Endothelial cell of umbilical vein (primary cell): ENCODE data around the gene ZNF154. TPM values are rescaled to one million over a fixed set of nuclear protein-coding genes. Genes with fewer than 3 reads are reported as not detected.

Source experiments
- Bru-seq: library from RNA; stranded (reverse); fragments of 400-500 nt; gene quantifications from one replicate; lab custom pipeline; 2021; lab: Mats Ljungman, UMichigan
- BruChase-seq, 2 experiments: library from RNA; stranded (reverse); fragments of 400-500 nt; gene quantifications; one replicate each; lab custom pipeline; 2021; lab: Mats Ljungman, UMichigan
- BruUV-seq: library from RNA; stranded (reverse); fragments of 400-500 nt; replicated peaks from 2 replicates; lab custom pipeline; 2021; lab: Mats Ljungman, UMichigan
- CTCF ChIA-PET: fragments of 300-600, 350-600 bp; sonication (Branson Sonifier 250); formaldehyde crosslinking; loops from one replicate; lab custom pipeline; 2021; ENCODE audit warnings: antibody characterized with exemption, inconsistent platforms; lab: Charles Lee
- POLR2A ChIA-PET: fragments of 300-600, 350-600 bp; sonication (Branson Sonifier 250); formaldehyde crosslinking; loops from one replicate; lab custom pipeline; 2021; ENCODE audit warnings: antibody characterized with exemption, inconsistent platforms; lab: Charles Lee
- DNase-seq: peaks from one replicate; pipeline ENCODE4 v3.0.0-alpha.2; 2011; ENCODE audit warnings: low read depth, low spot score
- FAIRE-seq: peaks from 2 replicates; lab custom pipeline; 2011; peaks lifted over from hg19 to GRCh38; lab: Jason Lieb, UNC
- H2AFZ ChIP-seq: 2 replicates; pipeline ENCODE4 v1.6.0; 2012; ENCODE audit warnings: low read depth, low read length, control low read depth, inconsistent platforms
- H3K27ac ChIP-seq: 2 replicates; pipeline ENCODE4 v1.5.1; 2011; ENCODE audit warnings: low read depth, mild to moderate bottlenecking, control low read depth, low read length, moderate library complexity; ENCODE audit not compliant: insufficient read depth
- H3K27me3 ChIP-seq, 2 experiments: 2 replicates each; pipeline versions ENCODE4 v1.6.0 to v1.6.1; 2011; ENCODE audit warnings: low read length in 2 of 2, mixed read lengths in 1 of 2; ENCODE audit not compliant: control insufficient read depth in 2 of 2, insufficient read depth in 2 of 2
- H3K36me3 ChIP-seq, 2 experiments: 2 replicates in 1 of 2; 3 replicates in 1 of 2; pipeline ENCODE4 v1.5.1; 2011; ENCODE audit warnings: low read length in 2 of 2, mild to moderate bottlenecking in 1 of 2, moderate library complexity in 1 of 2; ENCODE audit not compliant: control insufficient read depth in 2 of 2, insufficient read depth in 2 of 2; ENCODE audit errors: extremely low read depth in 1 of 2
- H3K4me1 ChIP-seq: 3 replicates; pipeline ENCODE4 v1.5.1; 2011; ENCODE audit warnings: mild to moderate bottlenecking, low read length; ENCODE audit not compliant: control insufficient read depth, insufficient read depth; ENCODE audit errors: extremely low read depth
- H3K4me2 ChIP-seq: 2 replicates; pipeline ENCODE4 v1.6.1; 2011; ENCODE audit warnings: low read length, control low read depth, mixed read lengths; ENCODE audit not compliant: insufficient read depth
- H3K4me3 ChIP-seq, 3 experiments: fragments of 200-600 bp in 1 of 3; sonication (generic), shearing (Covaris generic) in 1 of 3; replicated peaks in 1 of 3; 2 replicates each; pipeline ENCODE4 v1.5.1; 2011 to 2016; ENCODE audit warnings: control low read depth in 3 of 3, low read length in 3 of 3, mild to moderate bottlenecking in 2 of 3, inconsistent platforms in 1 of 3, low read depth in 1 of 3, moderate library complexity in 1 of 3; ENCODE audit not compliant: insufficient read depth in 1 of 3
- H3K79me2 ChIP-seq: 2 replicates; pipeline ENCODE4 v1.6.0; 2012; ENCODE audit warnings: low read length, inconsistent platforms; ENCODE audit not compliant: control insufficient read depth, insufficient read depth
- H3K9ac ChIP-seq: replicated peaks from 2 replicates; pipeline ENCODE3; 2011; ENCODE audit warnings: low read length, control low read depth; ENCODE audit not compliant: insufficient read depth; ENCODE audit errors: extremely low read depth
- H3K9me1 ChIP-seq: replicated peaks from 3 replicates; pipeline ENCODE4 v1.6.0; 2011; ENCODE audit warnings: mild to moderate bottlenecking, low read length; ENCODE audit not compliant: control insufficient read depth, insufficient read depth; ENCODE audit errors: extremely low read depth
- H3K9me3 ChIP-seq: replicated peaks from 2 replicates; pipeline ENCODE4 v1.5.1; 2012; ENCODE audit warnings: low read length, inconsistent platforms; ENCODE audit not compliant: control insufficient read depth, insufficient read depth
- H4K20me1 ChIP-seq: replicated peaks from 2 replicates; pipeline ENCODE3; 2011; ENCODE audit warnings: mild to moderate bottlenecking, low read length; ENCODE audit not compliant: control insufficient read depth, insufficient read depth; ENCODE audit errors: extremely low read depth
- CTCF ChIP-seq, 2 donors: IDR thresholded peaks; 1 replicate in 1 of 2; 2 replicates in 1 of 2; pipeline ENCODE4 v1.5.1; 2011; ENCODE audit warnings: low read length in 2 of 2, mild to moderate bottlenecking in 2 of 2, moderate library complexity in 2 of 2, control low read depth in 1 of 2, inconsistent platforms in 1 of 2, low read depth in 1 of 2; ENCODE audit not compliant: insufficient read depth in 1 of 2; ENCODE audit errors: extremely low read depth in 1 of 2
- EZH2 ChIP-seq: IDR thresholded peaks from 2 replicates; pipeline ENCODE4 v1.6.1; 2012; ENCODE audit warnings: borderline replicate concordance, low read depth, mild to moderate bottlenecking, moderate library complexity, low read length, inconsistent platforms; ENCODE audit not compliant: severe bottlenecking
- FOS ChIP-seq: IDR thresholded peaks from 2 replicates; pipeline ENCODE4 v1.6.1; 2011; ENCODE audit warnings: mild to moderate bottlenecking, low read length, moderate library complexity, borderline replicate concordance; ENCODE audit not compliant: insufficient read depth
- GATA2 ChIP-seq: IDR thresholded peaks from 2 replicates; pipeline ENCODE4 v1.7.0; 2011; ENCODE audit warnings: low read depth, mild to moderate bottlenecking, moderate library complexity, mixed read lengths, low read length; ENCODE audit not compliant: insufficient read length, insufficient read depth
- JUN ChIP-seq: IDR thresholded peaks from 2 replicates; pipeline ENCODE4 v1.6.1; 2011; ENCODE audit warnings: borderline replicate concordance, low read depth; ENCODE audit not compliant: insufficient read length, insufficient read depth
- MAX ChIP-seq: IDR thresholded peaks from 2 replicates; pipeline ENCODE4 v1.6.1; 2011; ENCODE audit not compliant: insufficient read depth, insufficient read length
- MYC ChIP-seq: IDR thresholded peaks from one replicate; pipeline ENCODE4 v1.6.1; 2011; ENCODE audit warnings: mild to moderate bottlenecking, low read depth, low read length
- POLR2A ChIP-seq: IDR thresholded peaks from 2 replicates; pipeline ENCODE4 v1.6.1; 2012; ENCODE audit warnings: low read depth, mild to moderate bottlenecking, control low read depth, low read length
- POLR2AphosphoS5 ChIP-seq: IDR thresholded peaks from 2 replicates; pipeline ENCODE4 v1.6.1; 2012; ENCODE audit warnings: low read depth, mild to moderate bottlenecking, control low read depth, low read length, moderate library complexity; ENCODE audit not compliant: insufficient read depth
- dilution Hi-C: fragments of 300-500 bp; cut with MboI; formaldehyde crosslinking; loops from one replicate; pipeline ENCODE4 v1.15.0; 2019; ENCODE audit warnings: low sequenced_read_pairs; ENCODE audit not compliant: extremely low pct_ligation_motif_present
- intact Hi-C: fragments of 100-400 bp; cut with micrococcal nuclease; formaldehyde crosslinking; loops from one replicate; pipeline ENCODE4 v1.10.0; 2022
- long read RNA-seq: library from polyadenylated mRNA; stranded (forward); transcript quantifications from one replicate; pipeline ENCODE4 v2.0.0, GENCODE V29; 2021
- polyA minus RNA-seq, 3 experiments: library from RNA; depleted of rRNA, polyadenylated mRNA; stranded (reverse); fragments of >200 nt; gene quantifications; 1 replicate in 1 of 3; 2 replicates in 2 of 3; pipeline ENCODE4 v1.2.3, GENCODE V29; 2011
- polyA plus RNA-seq, 4 experiments: library from polyadenylated mRNA; depleted of rRNA in 3 of 4; stranded (reverse) in 3 of 4; unstranded in 1 of 4; fragments of >200 nt; gene quantifications; 2 replicates each; pipeline versions ENCODE4 v1.2.1 to v1.2.3, GENCODE V29; 2011 to 2012; ENCODE audit warnings: missing spikeins in 1 of 4
- total RNA-seq: library from RNA; stranded (reverse); gene quantifications from 2 replicates; pipeline ENCODE4 v1.2.3, GENCODE V29; 2021

The ZNF154 gene
- total RNA-seq (0.81 and 2.0 TPM in 2 replicates), polyA plus RNA-seq (1.1 and 1.3 TPM in 2 replicates), polyA minus RNA-seq (2.7 and 2.9 TPM in 2 replicates), Bru-seq, nascent RNA (percentile 44 among the genes with signal in this experiment), BruChase-seq, experiment 1, labeled RNA remaining after a 6-hour chase (percentile 28 among the genes with signal in this experiment), BruChase-seq, experiment 2, labeled RNA remaining after a 2-hour chase (percentile 33 among the genes with signal in this experiment)
- 0.49 and 0.59 TPM in 2 replicates for polyA plus RNA-seq (2011; cell fraction: cytosol; rRNA removed)
- polyA plus RNA-seq (2011; cell fraction: nucleus; rRNA removed) = 9.2 and 11.0 TPM in 2 replicates
- polyA plus RNA-seq (2012) = 0.56 and 0.91 TPM in 2 replicates
- polyA minus RNA-seq (2011; cell fraction: cytosol; rRNA and poly(A)+ RNA removed) = not detected
- 6.8 and 7.7 TPM in 2 replicates for polyA minus RNA-seq (2011; cell fraction: nucleus; rRNA and poly(A)+ RNA removed)
- long read RNA-seq, partial matches to known transcripts = 0 of 1 reads
- long read RNA-seq, other reads (novel, unspliced or antisense) = 0 of 1 reads

- Histone ChIP-seq H3K4me1 (no peaks in the 10 kb centered on the region), H4K20me1 (no peaks in the 10 kb centered on the region), H3K4me3 (peak within 1 kb of the TSS in 1 of 3 experiments; percentile 48), H3K36me3 (no peaks in the 10 kb centered on the region), H3K4me2 (no peak within 1 kb of the TSS), H3K79me2 (no peaks in the 10 kb centered on the region), H3K27me3 (peaks cover 0 to 16% of the 10 kb centered on the region in 2 experiments), H3K27ac (no peak within 1 kb of the TSS), H3K9me3 (no peaks in the 10 kb centered on the region), H3K9me1 (no peaks in the 10 kb centered on the region), H3K9ac (no peak within 1 kb of the TSS), H2AFZ (no peak within 1 kb of the TSS)
- FAIRE-seq = no peak
- DNase-seq = peak; percentile 36
- dilution Hi-C loops (no loop called here), intact Hi-C loops (no loop called here)
- ChIA-PET POLR2A (no interaction called here), CTCF (no interaction called here)
- no peak for TF ChIP-seq MYC
- no peak for TF ChIP-seq MAX
- TF ChIP-seq CTCF (IDR thresholded peaks at IDR 0.05; ENCODE audit: extremely low read depth in 1 of 2, insufficient read depth in 1 of 2, low read depth in 1 of 2, low read length in 2 of 2) = no peak
- TF ChIP-seq POLR2AphosphoS5 = no peak
- no peak for TF ChIP-seq GATA2
- no peak for TF ChIP-seq POLR2A
- TF ChIP-seq JUN = no peak
- TF ChIP-seq EZH2 = no peak
- no peak for TF ChIP-seq FOS
- TSS peak; percentile 48 for BruUV-seq
Measured at GRCh38 chr19:57708641-57709361, at the start of gene ZNF154. ZNF154 (minus strand) TSS chr19:57709204; CDS start chr19:57708971, 233 bp downstream.
